GM23338 (cell line): ENCODE data around the gene ROR1. TPM values are rescaled to one million over a fixed set of nuclear protein-coding genes. Genes with fewer than 3 reads are reported as not detected.

ENCODE experiments used
- ATAC-seq: fragments of 200-7000 bp; cut with Tn5 transposase; 3 replicates; pipeline ENCODE4 v1.9.1; 2020
- DNase-seq: peaks from one replicate; pipeline ENCODE4 v3.0.0-alpha.2; 2015; ENCODE audit warnings: low spot score
- H2AFZ ChIP-seq: fragments of 200-600 bp; sonication (generic); 2 replicates; pipeline ENCODE4 v1.8.0; 2016; ENCODE audit warnings: antibody characterized with exemption, mild to moderate bottlenecking, moderate library complexity
- H3F3A ChIP-seq: fragments of 200-600 bp; sonication (generic); replicated peaks from 2 replicates; pipeline ENCODE4 v1.8.0; 2017; ENCODE audit warnings: antibody characterized with exemption, mixed run types, low read depth
- H3K27ac ChIP-seq: fragments of 200-600 bp; sonication (generic); 2 replicates; pipeline ENCODE4 v1.6.1; 2016; ENCODE audit warnings: low read depth
- H3K27me3 ChIP-seq: fragments of 200-600 bp; sonication (generic); 2 replicates; pipeline ENCODE4 v1.8.0; 2016; ENCODE audit warnings: mild to moderate bottlenecking, mixed run types, moderate library complexity; ENCODE audit not compliant: insufficient read depth
- H3K36me3 ChIP-seq: fragments of 200-600 bp; sonication (generic); 2 replicates; pipeline ENCODE4 v1.8.0; 2016; ENCODE audit warnings: mild to moderate bottlenecking; ENCODE audit not compliant: insufficient read depth
- H3K4me1 ChIP-seq: fragments of 200-600 bp; sonication (generic); 2 replicates; pipeline ENCODE4 v1.8.0; 2016; ENCODE audit warnings: mild to moderate bottlenecking, moderate library complexity; ENCODE audit not compliant: insufficient read depth
- H3K4me2 ChIP-seq: fragments of 200-600 bp; sonication (generic); 2 replicates; pipeline ENCODE4 v1.7.1; 2017; ENCODE audit warnings: mixed run types
- H3K4me3 ChIP-seq: fragments of 200-600 bp; sonication (generic); 2 replicates; pipeline ENCODE4 v1.6.1; 2016; ENCODE audit warnings: mixed run types
- H3K79me2 ChIP-seq: fragments of 200-600 bp; sonication (generic); replicated peaks from 2 replicates; pipeline ENCODE4 v1.8.0; 2017; ENCODE audit warnings: mild to moderate bottlenecking; ENCODE audit not compliant: insufficient read depth
- H3K9me2 ChIP-seq: fragments of 200-600 bp; sonication (generic); 2 replicates; pipeline ENCODE4 v1.8.0; 2017; ENCODE audit not compliant: insufficient read depth
- H4K20me1 ChIP-seq: fragments of 200-600 bp; sonication (generic); replicated peaks from 2 replicates; pipeline ENCODE4 v1.8.0; 2017; ENCODE audit warnings: mild to moderate bottlenecking; ENCODE audit not compliant: insufficient read depth
- H3K27ac Mint-ChIP-seq: 2 replicates; pipeline ENCODE4 v1.8.0; 2020; ENCODE audit warnings: inconsistent platforms, mild to moderate bottlenecking, moderate library complexity, mixed read lengths
- H3K27me3 Mint-ChIP-seq: 3 replicates; pipeline ENCODE4 v1.8.0; 2022; ENCODE audit warnings: low read depth, mild to moderate bottlenecking, moderate library complexity, mixed read lengths, inconsistent platforms; ENCODE audit not compliant: insufficient read depth, poor library complexity
- H3K36me3 Mint-ChIP-seq: 3 replicates; pipeline ENCODE4 v1.8.0; 2021; ENCODE audit warnings: low read depth, mild to moderate bottlenecking, inconsistent platforms, moderate library complexity, mixed read lengths
- H3K4me1 Mint-ChIP-seq: 3 replicates; pipeline ENCODE4 v1.8.0; 2020; ENCODE audit warnings: mild to moderate bottlenecking, inconsistent platforms, mixed read lengths
- H3K4me3 Mint-ChIP-seq: 3 replicates; pipeline ENCODE4 v1.8.0; 2021; ENCODE audit warnings: moderate library complexity, mild to moderate bottlenecking, inconsistent platforms, mixed read lengths
- H3K9me3 Mint-ChIP-seq: 3 replicates; pipeline ENCODE4 v1.8.0; 2020; ENCODE audit warnings: moderate library complexity, mild to moderate bottlenecking, inconsistent platforms, mixed read lengths
- ETS1 ChIP-seq: IDR thresholded peaks from 2 replicates; pipeline ENCODE4 v1.6.1; 2016; ENCODE audit warnings: antibody characterized with exemption
- EZH2phosphoT487 ChIP-seq: fragments of 200-600 bp; sonication (generic); IDR thresholded peaks from one replicate; pipeline ENCODE4 v1.8.1; 2018; ENCODE audit warnings: antibody characterized with exemption; ENCODE audit not compliant: unreplicated experiment
- NANOG ChIP-seq: IDR thresholded peaks from 2 replicates; pipeline ENCODE4 v1.6.1; 2016; ENCODE audit warnings: antibody characterized with exemption, borderline replicate concordance
- POLR2AphosphoS5 ChIP-seq: IDR thresholded peaks from 2 replicates; pipeline ENCODE4 v1.6.1; 2016; ENCODE audit warnings: antibody characterized with exemption, low read depth
- ZNF114 ChIP-seq: fragments of 250-450 bp; sonication (Bioruptor Pico); IDR thresholded peaks from 2 replicates; pipeline ENCODE4 v1.5.0; 2020; ENCODE audit warnings: mild to moderate bottlenecking, moderate library complexity
- ZNF462 ChIP-seq: fragments of 250-450 bp; sonication (Bioruptor Pico); IDR thresholded peaks from 2 replicates; pipeline ENCODE4 v1.5.0; 2020; ENCODE audit warnings: mild to moderate bottlenecking, moderate library complexity
- polyA plus RNA-seq: library from polyadenylated mRNA; unstranded; fragments of >200 nt; fragmentation: Nextera tagmentation; extraction: Ambion mirVana; gene quantifications from 2 replicates; pipeline ENCODE4 v1.2.1, GENCODE V29; 2016
- total RNA-seq: library from RNA; depleted of rRNA; stranded (reverse); fragments of >200 nt; shearing (Covaris generic); gene quantifications from 2 replicates; pipeline ENCODE4 v1.2.3, GENCODE V29; 2014
- TF ChIP-seq, protein P1 (sequence below): IDR thresholded peaks from one replicate; pipeline ENCODE4 v1.6.1; 2018; ENCODE audit warnings: antibody characterized with exemption; ENCODE audit not compliant: unreplicated experiment

The ROR1 gene
- total and polyA plus RNA-seq, 2 experiments from 2014 or later = 59.7 to 96.0 TPM

- peak overlapping the region; percentile 35 for H3K4me2 ChIP-seq
- Mint-ChIP-seq H3K9me3 (no peaks in the 10 kb centered on the region), H3K27me3 (peaks cover 5% of the 10 kb centered on the region), H3K4me1 (peaks cover 89% of the 10 kb centered on the region), H3K4me3 (no peak overlapping the region), H3K27ac (peak overlapping the region; percentile 57), H3K36me3 (no peaks in the 10 kb centered on the region)
- no peaks in the 10 kb centered on the region for H3K36me3 ChIP-seq
- H3K9me2 ChIP-seq = no peaks in the 10 kb centered on the region
- no peaks in the 10 kb centered on the region for H3K27me3 ChIP-seq
- ATAC-seq (no peak), DNase-seq (no peak)
- H3K27ac ChIP-seq = peak overlapping the region; percentile 88
- H3K4me1 ChIP-seq = peaks cover 71% of the 10 kb centered on the region
- TF ChIP-seq ZNF462 (CRISPR knock-in tag) (no peak), POLR2AphosphoS5 (no peak), NANOG (no peak), EZH2phosphoT487 (no peak), ZNF114 (CRISPR knock-in tag) (no peak), ETS1 (no peak)
- TF ChIP-seq, protein P1, sequence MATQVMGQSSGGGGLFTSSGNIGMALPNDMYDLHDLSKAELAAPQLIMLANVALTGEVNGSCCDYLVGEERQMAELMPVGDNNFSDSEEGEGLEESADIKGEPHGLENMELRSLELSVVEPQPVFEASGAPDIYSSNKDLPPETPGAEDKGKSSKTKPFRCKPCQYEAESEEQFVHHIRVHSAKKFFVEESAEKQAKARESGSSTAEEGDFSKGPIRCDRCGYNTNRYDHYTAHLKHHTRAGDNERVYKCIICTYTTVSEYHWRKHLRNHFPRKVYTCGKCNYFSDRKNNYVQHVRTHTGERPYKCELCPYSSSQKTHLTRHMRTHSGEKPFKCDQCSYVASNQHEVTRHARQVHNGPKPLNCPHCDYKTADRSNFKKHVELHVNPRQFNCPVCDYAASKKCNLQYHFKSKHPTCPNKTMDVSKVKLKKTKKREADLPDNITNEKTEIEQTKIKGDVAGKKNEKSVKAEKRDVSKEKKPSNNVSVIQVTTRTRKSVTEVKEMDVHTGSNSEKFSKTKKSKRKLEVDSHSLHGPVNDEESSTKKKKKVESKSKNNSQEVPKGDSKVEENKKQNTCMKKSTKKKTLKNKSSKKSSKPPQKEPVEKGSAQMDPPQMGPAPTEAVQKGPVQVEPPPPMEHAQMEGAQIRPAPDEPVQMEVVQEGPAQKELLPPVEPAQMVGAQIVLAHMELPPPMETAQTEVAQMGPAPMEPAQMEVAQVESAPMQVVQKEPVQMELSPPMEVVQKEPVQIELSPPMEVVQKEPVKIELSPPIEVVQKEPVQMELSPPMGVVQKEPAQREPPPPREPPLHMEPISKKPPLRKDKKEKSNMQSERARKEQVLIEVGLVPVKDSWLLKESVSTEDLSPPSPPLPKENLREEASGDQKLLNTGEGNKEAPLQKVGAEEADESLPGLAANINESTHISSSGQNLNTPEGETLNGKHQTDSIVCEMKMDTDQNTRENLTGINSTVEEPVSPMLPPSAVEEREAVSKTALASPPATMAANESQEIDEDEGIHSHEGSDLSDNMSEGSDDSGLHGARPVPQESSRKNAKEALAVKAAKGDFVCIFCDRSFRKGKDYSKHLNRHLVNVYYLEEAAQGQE = peak; percentile 47
- H3K4me3 ChIP-seq = no peak overlapping the region
- no peak overlapping the region for H2AFZ ChIP-seq
- no peaks in the 10 kb centered on the region; the same call in 1 of the 2 replicates for H4K20me1 ChIP-seq
- no peaks in the 10 kb centered on the region; the same call in 1 of the 2 replicates for H3F3A ChIP-seq
- H3K79me2 ChIP-seq = peaks cover 94% of the 10 kb centered on the region
These were observed 133.2 kb downstream of the ROR1 start for GRCh38 chr1:63907051-63907450.
